K562 (cell line): ENCODE data around the gene CSF2RB. TPM values are rescaled to one million over a fixed set of nuclear protein-coding genes. Genes with fewer than 3 reads are reported as not detected.

Source experiments
- ATAC-seq: fragments of 200-7000 bp; cut with Tn5 transposase; 3 replicates; pipeline ENCODE4 v1.9.1; 2020; ENCODE audit warnings: moderate library complexity
- BruUV-seq: library from RNA; stranded (reverse); fragments of 400-500 nt; replicated peaks from 2 replicates; lab custom pipeline; 2021; lab: Mats Ljungman, UMichigan
- CTCF ChIA-PET: fragments of 300-600 bp; formaldehyde crosslinking; extraction: SDS; loops from one replicate; lab custom pipeline; 2021; ENCODE audit warnings: low intra/inter-chr PET ratio; lab: Yijun Ruan, JAX
- POLR2A ChIA-PET: fragments of 300-600, 350-650 bp; sonication (Branson Sonifier 250); formaldehyde crosslinking; extraction: SDS; loops from one replicate; lab custom pipeline; 2021; ENCODE audit warnings: antibody characterized with exemption, inconsistent platforms; lab: Yijun Ruan, JAX
- DNase-seq, 4 experiments: peaks; one replicate each; pipeline versions ENCODE4 v3.0.0 to v3.0.0-alpha.2; 2011 to 2018; ENCODE audit warnings: low spot score in 3 of 4, mixed read lengths in 3 of 4; ENCODE audit errors: extremely low read depth in 1 of 4
- FAIRE-seq: peaks from 2 replicates; lab custom pipeline; 2011; peaks lifted over from hg19 to GRCh38; lab: Jason Lieb, UNC
- H2AFZ ChIP-seq: 2 replicates; pipeline ENCODE4 v1.6.0; 2011; ENCODE audit warnings: low read depth, low read length, control low read depth, inconsistent platforms
- H3K27ac ChIP-seq: fragments of 200-600 bp; 3 replicates; pipeline ENCODE4 v1.8.0; 2011; ENCODE audit warnings: low read depth, mild to moderate bottlenecking, control low read depth, inconsistent platforms, low read length, moderate library complexity, mixed read lengths; ENCODE audit errors: extremely low read depth
- H3K27me3 ChIP-seq, 2 experiments: fragments of 300-600 bp in 1 of 2; 2 replicates in 1 of 2; 3 replicates in 1 of 2; pipeline versions ENCODE4 v1.6.0 to v1.8.0; 2011; ENCODE audit warnings: inconsistent platforms in 2 of 2, low read length in 2 of 2, mild to moderate bottlenecking in 1 of 2, mixed read lengths in 1 of 2, moderate library complexity in 1 of 2; ENCODE audit not compliant: control insufficient read depth in 2 of 2, insufficient read depth in 2 of 2
- H3K36me3 ChIP-seq: fragments of 300-600 bp; 3 replicates; pipeline ENCODE4 v1.8.0; 2011; ENCODE audit warnings: mild to moderate bottlenecking, low read length, inconsistent platforms; ENCODE audit not compliant: control insufficient read depth, insufficient read depth
- H3K4me1 ChIP-seq, 2 experiments: fragments of 200-600 bp in 1 of 2; replicated peaks in 1 of 2; 2 replicates in 1 of 2; 3 replicates in 1 of 2; pipeline versions ENCODE4 v1.5.1 to v1.8.0; 2011; ENCODE audit warnings: inconsistent platforms in 2 of 2, low read length in 2 of 2, mild to moderate bottlenecking in 1 of 2, mixed read lengths in 1 of 2, moderate library complexity in 1 of 2; ENCODE audit not compliant: control insufficient read depth in 2 of 2, insufficient read depth in 2 of 2
- H3K4me2 ChIP-seq: 2 replicates; pipeline ENCODE4 v1.6.1; 2011; ENCODE audit warnings: low read length, control low read depth, inconsistent platforms, mixed read lengths; ENCODE audit not compliant: insufficient read depth
- H3K4me3 ChIP-seq: fragments of 200-600 bp; sonication (generic), shearing (Covaris generic); 2 replicates; pipeline ENCODE4 v1.5.1; 2016; ENCODE audit warnings: control low read depth, inconsistent platforms
- H3K79me2 ChIP-seq: fragments of 200-600 bp; 3 replicates; pipeline ENCODE4 v1.8.0; 2011; ENCODE audit warnings: low read length, inconsistent platforms; ENCODE audit not compliant: control insufficient read depth, insufficient read depth
- H3K9ac ChIP-seq, 2 experiments: 2 replicates each; pipeline versions ENCODE4 v1.6.0 to v1.6.1; 2011; ENCODE audit warnings: low read depth in 2 of 2, low read length in 2 of 2, control low read depth in 1 of 2, inconsistent platforms in 1 of 2, mild to moderate bottlenecking in 1 of 2, mixed read lengths in 1 of 2; ENCODE audit not compliant: insufficient read depth in 1 of 2
- H3K9me1 ChIP-seq: one replicate; pipeline ENCODE4 v1.6.0; 2011; ENCODE audit warnings: inconsistent platforms, mild to moderate bottlenecking, low read length, moderate library complexity; ENCODE audit not compliant: control insufficient read depth, insufficient read depth
- H3K9me3 ChIP-seq: replicated peaks from 2 replicates; pipeline ENCODE4 v1.5.1; 2011; ENCODE audit warnings: low read depth, low read length, inconsistent platforms; ENCODE audit not compliant: control insufficient read depth, insufficient read depth
- H4K20me1 ChIP-seq: replicated peaks from 2 replicates; pipeline ENCODE4 v1.6.1; 2011; ENCODE audit warnings: low read length, inconsistent platforms, mixed read lengths; ENCODE audit not compliant: control insufficient read depth, insufficient read depth
- GTF2F1 ChIP-seq: IDR thresholded peaks from 2 replicates; pipeline ENCODE4 v1.6.1; 2011; ENCODE audit warnings: low read depth, low read length, improper control_type of control experiment
- HDAC3 ChIP-seq: fragments of 450-650 bp; IDR thresholded peaks from 2 replicates; pipeline ENCODE4 v1.6.1; 2018; ENCODE audit warnings: borderline replicate concordance, mild to moderate bottlenecking, moderate library complexity; ENCODE audit not compliant: partially characterized antibody
- HMBOX1 ChIP-seq: sonication (generic); IDR thresholded peaks from 2 replicates; pipeline ENCODE4 v1.6.1; 2016
- KAT8 ChIP-seq: fragments of 450-650 bp; IDR thresholded peaks from 2 replicates; pipeline ENCODE4 v1.6.1; 2016; ENCODE audit warnings: low read depth, mild to moderate bottlenecking
- LARP7 ChIP-seq: fragments of 450-650 bp; IDR thresholded peaks from 2 replicates; pipeline ENCODE4 v1.6.1; 2016
- MTA1 ChIP-seq: fragments of 450-650 bp; IDR thresholded peaks from 2 replicates; pipeline ENCODE4 v1.6.1; 2017; ENCODE audit warnings: borderline replicate concordance
- PHF8 ChIP-seq: fragments of 200-600 bp; sonication (generic); IDR thresholded peaks from 2 replicates; pipeline ENCODE4 v1.6.1; 2012; ENCODE audit warnings: mixed run types, mild to moderate bottlenecking, inconsistent platforms, low read length, moderate library complexity, borderline replicate concordance
- RBBP5 ChIP-seq: fragments of 200-600 bp; sonication (generic); IDR thresholded peaks from 2 replicates; pipeline ENCODE4 v1.6.1; 2012; ENCODE audit warnings: borderline replicate concordance, mild to moderate bottlenecking, low read length, control low read depth, inconsistent platforms; ENCODE audit not compliant: insufficient read depth, poor library complexity, severe bottlenecking
- SIRT6 ChIP-seq: IDR thresholded peaks from one replicate; pipeline ENCODE4 v1.6.1; 2012; ENCODE audit warnings: low read depth, mild to moderate bottlenecking, control low read depth, inconsistent platforms, low read length, moderate library complexity
- SMAD2 ChIP-seq: fragments of 150-350 bp; IDR thresholded peaks from 2 replicates; pipeline ENCODE4 v1.6.1; 2014; ENCODE audit warnings: low read depth, mild to moderate bottlenecking, low read length
- ZNF212 ChIP-seq: fragments of 450-650 bp; formaldehyde crosslinking; IDR thresholded peaks from 2 replicates; pipeline ENCODE4 v1.4.0; 2020; ENCODE audit warnings: mild to moderate bottlenecking
- ZNF586 ChIP-seq: fragments of 450-650 bp; formaldehyde crosslinking; conservative IDR thresholded peaks from 2 replicates; pipeline ENCODE4 v1.4.0; 2020; ENCODE audit warnings: mild to moderate bottlenecking, moderate library complexity
- WGBS: fragments of 100-300 bp; shearing (Covaris generic); methylation state at CpG from one replicate; pipeline ENCODE4 v1.1.6; 2016; ENCODE audit warnings: low coverage, mixed read lengths; ENCODE audit not compliant: insufficient coverage; ENCODE audit errors: missing lambda C conversion rate; 5-methylcytosine and 5-hydroxymethylcytosine counted together
- in situ Hi-C: fragments of 300-500 bp; cut with MboI; formaldehyde crosslinking; loops from 4 replicates; pipeline ENCODE4 v1.15.0; 2018; ENCODE audit warnings: inconsistent platforms, mixed read lengths
- intact Hi-C: fragments of 100-400 bp; cut with micrococcal nuclease; formaldehyde crosslinking; loops from 2 replicates; pipeline ENCODE4 v1.14.2; 2022
- polyA plus RNA-seq, 8 experiments: library from polyadenylated mRNA; depleted of rRNA in 4 of 8; stranded (reverse) in 5 of 8; unstranded in 3 of 8; fragments of >200 nt; fragmentation: Nextera tagmentation in 2 of 8; fragmentation: Illumina TruSeq in 1 of 8; extraction: Ambion mirVana in 2 of 8; extraction: Trizol in 1 of 8; gene quantifications; 2 replicates each; pipeline versions ENCODE4 v1.2.1 to v1.2.3, GENCODE V29; 2011 to 2014; ENCODE audit warnings: inconsistent platforms in 1 of 8, missing spikeins in 1 of 8
- total RNA-seq, 7 experiments: library from RNA; depleted of rRNA in 6 of 7; stranded (reverse); fragments of >200 nt in 6 of 7; fragmentation: Illumina TruSeq in 2 of 7; extraction: Trizol in 2 of 7; gene quantifications; 2 replicates each; pipeline versions ENCODE4 v1.2.1 to v1.2.3, GENCODE V29; 2011 to 2021; ENCODE audit warnings: low replicate concordance in 1 of 7
- TF ChIP-seq, protein P1 (sequence below): fragments of 250-450 bp; sonication (Bioruptor Pico); IDR thresholded peaks from 2 replicates; pipeline ENCODE4 v1.5.0; 2021; ENCODE audit warnings: mild to moderate bottlenecking, moderate library complexity

CSF2RB gene
- total and polyA plus RNA-seq, 9 of the 15 experiments (the other 6 are each of a cell fraction or from before 2014, with no cell fraction given) = 0.04 to 1.0 (median 0.36) TPM

DNA sequence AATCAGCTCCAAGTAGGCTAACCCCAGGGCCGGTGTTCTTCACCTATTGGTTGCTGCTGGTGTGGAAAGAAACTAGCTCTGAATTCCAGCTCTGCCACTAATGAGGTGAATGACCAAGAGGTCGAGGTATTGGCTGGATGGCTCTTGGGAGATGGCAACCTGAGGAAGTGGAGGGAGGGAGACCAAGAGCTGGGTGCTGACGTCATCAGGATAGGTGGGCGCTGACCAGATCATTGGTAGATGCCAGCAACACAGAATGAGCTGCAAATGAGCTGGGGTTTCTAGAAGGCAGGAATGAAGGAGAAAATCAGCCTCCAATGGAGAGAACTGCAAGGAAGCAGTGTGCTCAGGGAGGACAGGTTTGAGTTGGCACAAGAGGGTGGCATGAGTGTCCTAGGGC lies 14.7 kb upstream of the CSF2RB start:
- no peak overlapping the region for H3K27ac ChIP-seq
- H3K4me3 ChIP-seq = no peak overlapping the region
- H2AFZ ChIP-seq = no peak overlapping the region
- H4K20me1 ChIP-seq = no peaks in the 10 kb centered on the region
- DNase-seq (no peak), FAIRE-seq (no peak), ATAC-seq (no peak)
- in situ Hi-C loops = no loop called here
- ChIA-PET POLR2A (interaction anchor here (1.5 kb wide), 1 partner anchor 39 kb away, joined by 6 read pairs; no protein-coding TSS in a partner anchor), CTCF (no interaction called here)
- peaks cover 0 to 6% of the 10 kb centered on the region in 2 experiments; a peak in 1 of 5 replicates for H3K27me3 ChIP-seq
- no peak overlapping the region for H3K4me2 ChIP-seq
- no peaks in the 10 kb centered on the region for H3K79me2 ChIP-seq
- H3K4me1 ChIP-seq = peaks cover 0 to 5% of the 10 kb centered on the region in 2 experiments; a peak in 1 of 5 replicates
- no peaks in the 10 kb centered on the region for H3K36me3 ChIP-seq
- H3K9me3 ChIP-seq = no peaks in the 10 kb centered on the region
- intact Hi-C loops = no loop called here
- no peaks in the 10 kb centered on the region for H3K9me1 ChIP-seq
- TF ChIP-seq MTA1 (no peak), GTF2F1 (no peak), RBBP5 (no peak), SMAD2 (no peak), KAT8 (no peak), HDAC3 (no peak), ZNF586 (CRISPR knock-in tag) (no peak), ZNF212 (no peak), PHF8 (no peak), HMBOX1 (no peak), LARP7 (no peak), SIRT6 (no peak)
- TF ChIP-seq, protein P1, sequence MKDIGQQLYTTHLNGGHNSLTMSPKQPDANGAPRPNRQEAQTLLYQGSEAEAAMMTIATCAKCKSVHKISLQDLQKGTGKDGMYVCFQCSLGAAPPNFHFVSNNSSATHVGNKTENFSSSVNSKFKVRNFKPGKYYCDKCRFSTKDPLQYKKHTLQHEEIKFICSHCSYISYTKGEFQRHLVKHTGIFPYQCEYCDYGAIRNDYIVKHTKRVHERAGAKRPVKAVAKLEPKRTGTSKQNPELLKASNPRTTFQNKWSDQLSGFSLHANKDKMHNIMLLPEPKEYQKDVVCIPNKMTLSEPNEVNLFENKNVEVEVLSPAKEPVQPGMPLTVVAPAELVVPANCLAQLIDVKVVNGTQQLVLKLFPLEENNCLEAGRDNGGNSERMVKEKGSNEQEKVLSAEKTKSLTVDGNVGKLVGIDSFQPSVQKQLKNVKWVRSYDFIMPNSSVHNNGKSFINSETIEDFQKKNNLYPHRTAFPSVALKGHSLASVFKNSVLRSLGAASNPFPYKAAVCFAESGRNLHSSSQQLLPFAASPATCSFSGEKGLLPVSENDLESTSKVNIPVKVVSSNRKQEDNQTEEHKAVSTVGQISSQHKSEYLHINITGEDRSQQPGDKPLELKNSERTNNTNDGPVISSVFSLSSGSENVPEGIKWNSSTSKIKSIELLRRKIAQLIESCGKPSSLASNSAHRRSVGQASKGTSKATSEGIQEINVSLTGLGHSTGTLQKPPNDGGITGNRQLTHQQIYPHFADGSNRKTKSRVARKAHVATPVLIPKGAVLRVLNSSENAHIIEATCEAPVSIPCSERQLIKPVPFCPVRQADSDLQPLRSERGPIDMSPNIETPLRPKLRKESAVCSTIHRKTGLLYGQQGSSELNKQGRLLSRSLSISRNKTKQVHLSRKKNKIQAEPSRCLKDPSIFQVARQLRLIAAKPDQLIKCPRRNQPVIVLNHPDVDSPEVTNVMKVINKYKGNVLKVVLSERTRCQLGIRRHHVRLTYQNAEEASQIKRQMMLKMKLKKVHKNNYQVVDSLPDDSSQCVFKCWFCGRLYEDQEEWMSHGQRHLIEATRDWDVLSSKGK (CRISPR knock-in tag) = no peak
- no TSS peak for BruUV-seq
- no peak overlapping the region for H3K9ac ChIP-seq
- 0% methylated on average over 4 of the region's 4 CpGs for WGBS
